Fibroblast of lung (primary cell): ENCODE data around the gene MAP3K8. TPM values are rescaled to one million over a fixed set of nuclear protein-coding genes. Genes with fewer than 3 reads are reported as not detected.
A peak's percentile ranks its signal among the peaks of the same experiment; 100 is the strongest.

Source experiments
- DNase-seq, 2 donors: peaks; one replicate each; pipeline versions ENCODE4 v3.0.0 to v3.0.0-alpha.2; 2010; ENCODE audit warnings: low read depth in 2 of 2
- H2AFZ ChIP-seq: 2 replicates; pipeline ENCODE4 v1.5.1; 2012; ENCODE audit warnings: low read length, control low read depth, inconsistent platforms
- H3K27ac ChIP-seq: 2 replicates; pipeline ENCODE4 v1.5.1; 2011; ENCODE audit warnings: low read length, control low read depth; ENCODE audit not compliant: insufficient read depth
- H3K27me3 ChIP-seq: 2 replicates; pipeline ENCODE4 v1.5.1; 2011; ENCODE audit warnings: mild to moderate bottlenecking, low read length; ENCODE audit not compliant: control insufficient read depth, insufficient read depth
- H3K36me3 ChIP-seq: 2 replicates; pipeline ENCODE4 v1.5.1; 2011; ENCODE audit warnings: low read length; ENCODE audit not compliant: control insufficient read depth, insufficient read depth
- H3K4me1 ChIP-seq: 2 replicates; pipeline ENCODE4 v1.5.1; 2011; ENCODE audit warnings: low read length; ENCODE audit not compliant: control insufficient read depth, insufficient read depth; ENCODE audit errors: extremely low read depth
- H3K4me2 ChIP-seq: 2 replicates; pipeline ENCODE4 v1.5.1; 2011; ENCODE audit warnings: low read length, control low read depth; ENCODE audit not compliant: insufficient read depth; ENCODE audit errors: extremely low read depth
- H3K4me3 ChIP-seq, 4 experiments: fragments of 200-600 bp in 1 of 4; sonication (generic) in 1 of 4; replicated peaks in 1 of 4; 2 replicates each; pipeline ENCODE4 v1.5.1; 2011 to 2016; ENCODE audit warnings: low read length in 4 of 4, low read depth in 3 of 4, mild to moderate bottlenecking in 3 of 4, control low read depth in 2 of 4, inconsistent platforms in 1 of 4, mixed read lengths in 1 of 4; ENCODE audit not compliant: insufficient read depth in 1 of 4; ENCODE audit errors: control extremely low read depth in 1 of 4
- H3K79me2 ChIP-seq: 2 replicates; pipeline ENCODE4 v1.5.1; 2012; ENCODE audit warnings: mild to moderate bottlenecking, low read length, inconsistent platforms; ENCODE audit not compliant: control insufficient read depth, insufficient read depth
- H3K9ac ChIP-seq: 2 replicates; pipeline ENCODE4 v1.5.1; 2011; ENCODE audit warnings: mild to moderate bottlenecking, low read length, control low read depth; ENCODE audit not compliant: insufficient read depth
- H3K9me3 ChIP-seq: 2 replicates; pipeline ENCODE4 v1.5.1; 2012; ENCODE audit warnings: low read depth, low read length; ENCODE audit not compliant: control insufficient read depth, insufficient read depth
- H4K20me1 ChIP-seq: 2 replicates; pipeline ENCODE4 v1.5.1; 2011; ENCODE audit warnings: low read length; ENCODE audit not compliant: control insufficient read depth, insufficient read depth; ENCODE audit errors: extremely low read depth
- EZH2 ChIP-seq: IDR thresholded peaks from 2 replicates; pipeline ENCODE4 v1.5.1; 2012; ENCODE audit warnings: low read length, control low read depth, mild to moderate bottlenecking; ENCODE audit errors: missing control alignments
- polyA plus RNA-seq, 2 donors: library from polyadenylated mRNA; depleted of rRNA in 1 of 2; stranded (reverse) in 1 of 2; unstranded in 1 of 2; fragments of >200 nt; gene quantifications; 2 replicates each; pipeline ENCODE4 v1.2.1, GENCODE V29; 2011 to 2012; ENCODE audit warnings: missing spikeins in 1 of 2
- total RNA-seq: library from RNA; depleted of rRNA; stranded (reverse); fragments of >200 nt; gene quantifications from 2 replicates; pipeline ENCODE4 v1.2.1, GENCODE V29; 2014
- TF ChIP-seq, protein P1 (sequence below), 2 donors: IDR thresholded peaks in 1 of 2; conservative IDR thresholded peaks in 1 of 2; 1 replicate in 1 of 2; 2 replicates in 1 of 2; pipeline ENCODE4 v1.5.1; 2011 to 2012; ENCODE audit warnings: low read length in 2 of 2, control low read depth in 1 of 2, inconsistent platforms in 1 of 2, low read depth in 1 of 2, mild to moderate bottlenecking in 1 of 2

The MAP3K8 gene
- total and polyA plus RNA-seq, 2 donors (not counting 1 experiment from before 2014, with no cell fraction given), result 20.0 to 52.6 TPM

DNA sequence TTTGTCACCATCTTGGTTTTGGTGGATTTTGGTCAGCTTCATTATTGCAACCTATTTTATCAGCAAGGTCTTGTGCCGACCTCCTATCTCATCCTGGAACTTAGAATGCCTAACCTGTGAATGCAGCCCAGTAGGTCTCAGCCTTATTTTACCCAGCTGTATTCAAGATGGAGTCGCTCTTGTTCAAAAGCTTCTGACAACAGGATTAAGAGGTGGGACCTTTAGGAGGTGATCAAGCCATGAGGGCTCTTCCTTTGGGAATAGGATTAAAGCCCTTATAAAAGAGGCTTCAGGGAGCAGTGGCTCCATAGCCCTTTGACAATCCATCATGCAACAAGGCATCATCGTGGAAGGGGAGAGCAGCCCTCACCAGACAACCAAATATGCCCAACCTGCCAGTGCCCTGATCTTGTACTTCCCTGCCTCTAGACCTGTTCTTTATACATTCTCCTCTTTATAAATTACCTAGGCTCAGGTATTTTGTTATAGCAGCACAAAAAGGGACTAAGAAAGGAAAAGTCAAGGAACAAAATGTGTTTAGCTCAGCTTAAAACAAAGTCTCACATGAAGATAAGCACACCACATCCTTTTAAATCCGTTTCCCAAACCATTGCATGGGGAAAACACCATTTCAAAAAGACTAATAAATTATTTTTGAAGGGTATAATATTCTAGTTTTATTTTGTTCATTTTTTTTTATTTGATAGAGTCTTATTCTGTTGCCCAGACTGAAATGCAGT lies 8.5 kb upstream of the MAP3K8 start:
- H4K20me1 ChIP-seq, result no peaks in the 10 kb centered on the region
- H3K9ac ChIP-seq, result no peak overlapping the region
- H2AFZ ChIP-seq, result no peak overlapping the region
- H3K36me3 ChIP-seq, result no peaks in the 10 kb centered on the region
- H3K4me1 ChIP-seq, result peaks cover 6% of the 10 kb centered on the region
- no peaks in the 10 kb centered on the region for H3K79me2 ChIP-seq
- DNase-seq, result no peak
- TF ChIP-seq, protein P1, sequence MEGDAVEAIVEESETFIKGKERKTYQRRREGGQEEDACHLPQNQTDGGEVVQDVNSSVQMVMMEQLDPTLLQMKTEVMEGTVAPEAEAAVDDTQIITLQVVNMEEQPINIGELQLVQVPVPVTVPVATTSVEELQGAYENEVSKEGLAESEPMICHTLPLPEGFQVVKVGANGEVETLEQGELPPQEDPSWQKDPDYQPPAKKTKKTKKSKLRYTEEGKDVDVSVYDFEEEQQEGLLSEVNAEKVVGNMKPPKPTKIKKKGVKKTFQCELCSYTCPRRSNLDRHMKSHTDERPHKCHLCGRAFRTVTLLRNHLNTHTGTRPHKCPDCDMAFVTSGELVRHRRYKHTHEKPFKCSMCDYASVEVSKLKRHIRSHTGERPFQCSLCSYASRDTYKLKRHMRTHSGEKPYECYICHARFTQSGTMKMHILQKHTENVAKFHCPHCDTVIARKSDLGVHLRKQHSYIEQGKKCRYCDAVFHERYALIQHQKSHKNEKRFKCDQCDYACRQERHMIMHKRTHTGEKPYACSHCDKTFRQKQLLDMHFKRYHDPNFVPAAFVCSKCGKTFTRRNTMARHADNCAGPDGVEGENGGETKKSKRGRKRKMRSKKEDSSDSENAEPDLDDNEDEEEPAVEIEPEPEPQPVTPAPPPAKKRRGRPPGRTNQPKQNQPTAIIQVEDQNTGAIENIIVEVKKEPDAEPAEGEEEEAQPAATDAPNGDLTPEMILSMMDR (conservative IDR thresholded peaks at IDR 0.05 in 1 of 2, IDR thresholded peaks at IDR 0.05 in 1 of 2; ENCODE audit: low read depth in 1 of 2, low read length in 2 of 2), result no peak
- TF ChIP-seq EZH2, result no peak
- H3K4me2 ChIP-seq, result no peak overlapping the region
- H3K4me3 ChIP-seq, result no peak overlapping the region
- H3K9me3 ChIP-seq, result no peaks in the 10 kb centered on the region
- H3K27me3 ChIP-seq, result no peaks in the 10 kb centered on the region
- H3K27ac ChIP-seq, result no peak overlapping the region

DNA sequence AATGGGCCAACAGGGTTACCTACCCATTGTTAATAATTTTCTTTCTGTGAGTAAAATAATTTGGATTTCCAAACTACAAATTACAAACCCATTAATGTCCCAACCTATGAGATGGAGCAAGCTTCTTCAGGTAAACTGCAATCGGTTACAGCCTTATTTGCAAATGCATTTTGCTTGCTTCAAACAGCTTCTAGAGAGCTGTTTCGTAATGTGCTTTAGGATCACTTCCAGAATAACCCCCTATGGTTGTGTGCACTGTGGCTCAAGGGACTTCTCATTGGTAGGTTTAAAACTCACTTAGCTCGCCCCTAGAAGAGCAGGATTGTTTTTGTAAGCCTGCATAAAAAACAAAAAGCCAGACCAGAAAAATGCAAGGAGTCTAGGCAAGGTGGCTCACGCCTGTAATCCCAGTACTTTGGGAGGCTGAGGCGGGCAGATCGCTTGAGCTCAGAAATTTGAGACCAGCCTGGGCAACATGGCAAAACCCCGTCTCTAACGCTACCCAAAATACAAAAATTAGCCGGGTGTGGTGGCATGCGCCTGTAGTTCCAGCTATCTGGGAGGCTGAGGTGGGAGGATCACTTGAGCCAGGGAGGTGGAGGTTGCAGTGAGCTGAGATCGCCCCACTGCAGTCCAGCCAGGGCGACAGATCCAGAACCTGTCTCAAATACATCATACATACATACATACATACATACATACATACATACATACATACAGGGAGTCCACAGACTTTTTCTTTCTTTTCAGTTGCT lies 3.3 kb upstream of the MAP3K8 start:
- H3K4me1 ChIP-seq, result peaks cover 2% of the 10 kb centered on the region
- no peaks in the 10 kb centered on the region for H3K36me3 ChIP-seq
- no peaks in the 10 kb centered on the region for H3K9me3 ChIP-seq
- no peak for TF ChIP-seq EZH2
- TF ChIP-seq, protein P1 (conservative IDR thresholded peaks at IDR 0.05 in 1 of 2, IDR thresholded peaks at IDR 0.05 in 1 of 2; ENCODE audit: low read depth in 1 of 2, low read length in 2 of 2), result no peak
- peaks cover 14% of the 10 kb centered on the region for H3K79me2 ChIP-seq
- no peak overlapping the region for H3K27ac ChIP-seq
- H2AFZ ChIP-seq, result no peak overlapping the region
- no peaks in the 10 kb centered on the region for H4K20me1 ChIP-seq
- no peak overlapping the region for H3K9ac ChIP-seq
- H3K4me2 ChIP-seq, result no peak overlapping the region
- no peaks in the 10 kb centered on the region for H3K27me3 ChIP-seq
- H3K4me3 ChIP-seq, result no peak overlapping the region
- DNase-seq, result no peak

DNA sequence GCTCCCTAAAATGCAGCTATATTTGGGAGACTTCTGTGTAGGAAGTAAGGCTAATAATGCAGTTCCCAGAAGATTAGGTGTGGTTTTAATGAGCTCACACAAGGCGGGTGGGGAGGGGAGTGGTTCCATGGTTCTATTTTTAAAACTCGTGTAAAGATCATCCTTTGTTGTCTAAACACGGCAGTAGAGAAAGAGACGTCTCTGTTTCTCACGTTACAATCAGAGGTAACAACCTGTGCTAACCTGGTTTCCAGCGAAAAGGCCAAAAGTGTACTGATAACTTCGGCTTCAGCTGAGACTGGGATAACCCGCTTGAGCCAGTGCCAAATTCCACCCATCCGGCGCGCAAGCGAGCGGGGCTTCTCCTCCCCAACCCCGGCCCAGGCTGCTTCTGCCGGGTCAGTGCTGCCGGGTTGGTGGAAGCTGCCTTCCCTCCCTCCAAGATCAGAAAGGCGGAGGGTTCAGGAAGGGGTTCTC lies 2.5 kb upstream of the MAP3K8 start:
- no peaks in the 10 kb centered on the region for H3K27me3 ChIP-seq
- H3K9ac ChIP-seq, result no peak overlapping the region
- peak overlapping the region; percentile 7 for H2AFZ ChIP-seq
- H3K9me3 ChIP-seq, result no peaks in the 10 kb centered on the region
- H3K27ac ChIP-seq, result peak overlapping the region; percentile 31
- H3K36me3 ChIP-seq, result no peaks in the 10 kb centered on the region
- DNase-seq, result peak; percentile 42 to 45
- H3K4me2 ChIP-seq, result no peak overlapping the region
- H3K4me3 ChIP-seq, result no peak overlapping the region
- H3K79me2 ChIP-seq, result peaks cover 22% of the 10 kb centered on the region
- TF ChIP-seq EZH2, result no peak
- TF ChIP-seq, protein P1 (conservative IDR thresholded peaks at IDR 0.05 in 1 of 2, IDR thresholded peaks at IDR 0.05 in 1 of 2; ENCODE audit: low read depth in 1 of 2, low read length in 2 of 2), result no peak
- no peaks in the 10 kb centered on the region for H4K20me1 ChIP-seq
- H3K4me1 ChIP-seq, result peaks cover 2% of the 10 kb centered on the region
